Prostate gland (tissue), 2 donors: Measurements from ENCODE around the gene MTIF2. TPM values are rescaled to one million over a fixed set of nuclear protein-coding genes. Genes with fewer than 3 reads are reported as not detected.
A peak's percentile ranks its signal among the peaks of the same experiment; 100 is the strongest.
"Not testable (repeated sequence)": the region's sequence is repeated elsewhere in the genome, so short reads cannot be mapped to it uniquely, and the experiment has no call there.

Experiments used
- DNase-seq: peaks from one replicate; pipeline ENCODE4 v3.0.0-alpha.2; 2019; ENCODE audit warnings: low spot score
- H3K27ac ChIP-seq, 2 donors: fragments of 200-600 bp; sonication (generic); 2 replicates each; pipeline ENCODE4 v1.5.1; 2017 to 2019
- H3K27me3 ChIP-seq: fragments of 200-600 bp; sonication (generic); replicated peaks from 2 replicates; pipeline ENCODE4 v1.5.1; 2019; ENCODE audit not compliant: insufficient read depth
- H3K36me3 ChIP-seq, 2 donors: fragments of 200-600 bp; sonication (generic); 1 replicate in 1 of 2; 2 replicates in 1 of 2; pipeline versions ENCODE4 v1.5.1 to v1.8.1; 2017 to 2019
- H3K4me1 ChIP-seq: fragments of 200-600 bp; sonication (generic); replicated peaks from 2 replicates; pipeline ENCODE4 v1.5.1; 2019
- H3K4me3 ChIP-seq, 2 donors: fragments of 200-600 bp; sonication (generic); 2 replicates each; pipeline ENCODE4 v1.5.1; 2017 to 2019
- H3K9me3 ChIP-seq: fragments of 200-600 bp; sonication (generic); 2 replicates; pipeline ENCODE4 v1.5.1; 2017
- POLR2A ChIP-seq: fragments of 450-650 bp; IDR thresholded peaks from one replicate; pipeline ENCODE4 v1.6.1; 2016; ENCODE audit warnings: antibody characterized with exemption, mild to moderate bottlenecking
- POLR2AphosphoS5 ChIP-seq: sonication (generic); formaldehyde crosslinking; IDR thresholded peaks from one replicate; pipeline ENCODE4 v1.6.1; 2017; ENCODE audit warnings: antibody characterized with exemption
- WGBS: methylation state at CpG from one replicate; pipeline ENCODE4 v1.1.5; 2018; 5-methylcytosine and 5-hydroxymethylcytosine counted together
- intact Hi-C: fragments of 100-400 bp; cut with DNase I; formaldehyde crosslinking; loops from one replicate; pipeline ENCODE4 v1.14.2; 2022
- total RNA-seq, 2 donors: library from RNA; depleted of rRNA; stranded (reverse); fragments of >200 nt; gene quantifications; one replicate each; pipeline ENCODE4 v1.1.0, GENCODE V29; 2016
- TF ChIP-seq, protein P1 (sequence below), 4 experiments: fragments of 200-600 bp in 2 of 4; fragments of 450-650 bp in 2 of 4; sonication (generic) in 2 of 4; IDR thresholded peaks; 1 replicate in 3 of 4; 2 replicates in 1 of 4; pipeline ENCODE4 v1.5.1; 2016 to 2019; ENCODE audit warnings: antibody characterized with exemption in 4 of 4, mild to moderate bottlenecking in 2 of 4, moderate library complexity in 2 of 4

Gene MTIF2
- total RNA-seq, 2 donors from 2014 or later = 23.9 to 25.7 TPM

DNA sequence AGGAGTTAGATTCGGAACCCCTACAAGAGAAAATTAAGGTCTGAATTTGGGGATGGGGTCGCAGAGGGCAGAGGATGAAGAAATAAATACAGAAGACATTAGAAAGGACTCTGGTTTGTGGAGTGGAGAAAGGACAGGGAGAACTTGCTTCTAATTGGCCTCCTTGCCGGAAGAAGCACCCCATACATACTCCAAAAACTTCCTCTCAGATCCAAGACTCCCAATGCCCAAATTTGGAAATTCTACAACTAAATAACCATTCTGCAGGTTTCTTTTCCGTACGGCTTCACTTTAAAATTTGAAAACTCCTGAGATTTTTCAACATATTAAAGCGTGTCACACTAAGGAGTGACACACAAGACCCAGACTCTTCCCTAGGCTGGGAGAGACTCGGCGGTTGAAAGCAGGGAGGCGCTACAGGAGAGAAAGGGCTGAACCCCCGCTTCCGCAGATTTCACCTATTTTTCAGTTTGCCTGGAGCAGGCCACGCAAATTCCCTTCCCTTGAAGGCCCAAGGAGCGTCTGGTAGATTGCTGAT is 37.4 kb downstream of the MTIF2 start:
- intact Hi-C loops = loop anchor here (5.0 kb wide), 1 partner anchor 36 kb away; the partner anchor contains the start of gene MTIF2

DNA sequence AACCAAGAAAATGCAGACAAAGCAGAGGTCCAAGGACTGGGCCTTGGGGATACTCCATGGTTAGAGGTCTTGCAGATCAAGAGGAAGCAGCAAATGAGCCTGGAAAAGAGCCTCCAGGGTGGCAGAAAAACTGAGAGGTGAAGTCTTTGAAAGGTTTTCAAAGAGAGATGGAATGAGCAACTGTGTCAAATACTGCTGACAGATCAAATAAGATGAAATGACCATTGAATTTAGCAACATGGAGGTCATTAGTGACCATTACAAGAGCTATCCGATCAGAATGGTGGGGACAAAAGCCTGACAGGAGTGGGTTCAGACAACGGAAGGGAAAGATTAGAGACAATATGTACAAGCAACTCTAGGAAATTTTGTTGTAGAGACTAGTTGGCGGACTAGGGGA is 38.5 kb downstream of the MTIF2 start:
- H3K27ac ChIP-seq = no peak overlapping the region
- DNase-seq = no peak
- no peak overlapping the region for H3K4me3 ChIP-seq
- no peaks in the 10 kb centered on the region for H3K27me3 ChIP-seq
- H3K4me1 ChIP-seq = peaks cover 12% of the 10 kb centered on the region
- 97% methylated on average over 3 of the region's 3 CpGs for WGBS
- intact Hi-C loops = loop anchor here (5.0 kb wide), 1 partner anchor 37 kb away; the partner anchor contains the start of gene MTIF2
- H3K9me3 ChIP-seq = no peaks in the 10 kb centered on the region
- TF ChIP-seq POLR2A (no peak), POLR2AphosphoS5 (no peak)
- TF ChIP-seq, protein P1, sequence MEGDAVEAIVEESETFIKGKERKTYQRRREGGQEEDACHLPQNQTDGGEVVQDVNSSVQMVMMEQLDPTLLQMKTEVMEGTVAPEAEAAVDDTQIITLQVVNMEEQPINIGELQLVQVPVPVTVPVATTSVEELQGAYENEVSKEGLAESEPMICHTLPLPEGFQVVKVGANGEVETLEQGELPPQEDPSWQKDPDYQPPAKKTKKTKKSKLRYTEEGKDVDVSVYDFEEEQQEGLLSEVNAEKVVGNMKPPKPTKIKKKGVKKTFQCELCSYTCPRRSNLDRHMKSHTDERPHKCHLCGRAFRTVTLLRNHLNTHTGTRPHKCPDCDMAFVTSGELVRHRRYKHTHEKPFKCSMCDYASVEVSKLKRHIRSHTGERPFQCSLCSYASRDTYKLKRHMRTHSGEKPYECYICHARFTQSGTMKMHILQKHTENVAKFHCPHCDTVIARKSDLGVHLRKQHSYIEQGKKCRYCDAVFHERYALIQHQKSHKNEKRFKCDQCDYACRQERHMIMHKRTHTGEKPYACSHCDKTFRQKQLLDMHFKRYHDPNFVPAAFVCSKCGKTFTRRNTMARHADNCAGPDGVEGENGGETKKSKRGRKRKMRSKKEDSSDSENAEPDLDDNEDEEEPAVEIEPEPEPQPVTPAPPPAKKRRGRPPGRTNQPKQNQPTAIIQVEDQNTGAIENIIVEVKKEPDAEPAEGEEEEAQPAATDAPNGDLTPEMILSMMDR (IDR thresholded peaks at IDR 0.05) = no peak
- peaks cover 6 to 9% of the 10 kb centered on the region in 2 donors for H3K36me3 ChIP-seq

More for the DNA sequence above, 37.4 kb downstream of the MTIF2 start:
- peaks cover 12% of the 10 kb centered on the region for H3K4me1 ChIP-seq
- 7% methylated on average over 13 of the region's 13 CpGs for WGBS
- peak overlapping the region; percentile 73 to 75 for H3K4me3 ChIP-seq
- H3K36me3 ChIP-seq = peaks cover 6 to 9% of the 10 kb centered on the region in 2 donors
- H3K9me3 ChIP-seq = no peaks in the 10 kb centered on the region
- H3K27me3 ChIP-seq = no peaks in the 10 kb centered on the region
- no peak for TF ChIP-seq POLR2A
- TF ChIP-seq, protein P1 (IDR thresholded peaks at IDR 0.05) = no peak
- no peak for TF ChIP-seq POLR2AphosphoS5
- DNase-seq = no peak
- peak overlapping the region; percentile 92 to 94 for H3K27ac ChIP-seq

DNA sequence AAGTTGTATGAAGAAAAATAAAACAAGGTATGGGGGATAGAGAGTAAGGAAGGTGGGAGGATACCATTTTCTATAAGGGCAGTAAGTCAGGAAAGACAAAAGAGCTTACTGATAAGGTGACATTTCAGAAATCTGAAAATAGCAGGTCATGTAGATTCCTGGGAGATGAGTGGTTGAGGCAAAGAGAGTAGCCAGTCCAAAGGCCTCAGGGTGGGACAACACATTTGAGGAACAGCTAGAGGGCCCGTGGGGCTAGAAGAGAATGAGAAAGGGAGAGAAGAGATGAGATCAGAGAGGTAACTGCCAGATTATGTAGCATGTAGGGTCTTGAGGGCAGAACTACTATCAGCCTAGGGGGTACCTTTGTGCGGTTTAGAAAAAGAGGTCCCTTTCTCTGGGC is 39.8 kb downstream of the MTIF2 start:
- 98% methylated on average over 2 of the region's 2 CpGs for WGBS
- no peak overlapping the region for H3K27ac ChIP-seq
- intact Hi-C loops = no loop called here
- H3K9me3 ChIP-seq = no peaks in the 10 kb centered on the region
- no peak for DNase-seq
- no peak overlapping the region for H3K4me3 ChIP-seq
- TF ChIP-seq POLR2AphosphoS5 (no peak), POLR2A (no peak)
- TF ChIP-seq, protein P1 (IDR thresholded peaks at IDR 0.05) = no peak
- H3K4me1 ChIP-seq = peaks cover 7% of the 10 kb centered on the region
- no peaks in the 10 kb centered on the region for H3K27me3 ChIP-seq
- H3K36me3 ChIP-seq = peaks cover 0 to 3% of the 10 kb centered on the region in 2 donors

DNA sequence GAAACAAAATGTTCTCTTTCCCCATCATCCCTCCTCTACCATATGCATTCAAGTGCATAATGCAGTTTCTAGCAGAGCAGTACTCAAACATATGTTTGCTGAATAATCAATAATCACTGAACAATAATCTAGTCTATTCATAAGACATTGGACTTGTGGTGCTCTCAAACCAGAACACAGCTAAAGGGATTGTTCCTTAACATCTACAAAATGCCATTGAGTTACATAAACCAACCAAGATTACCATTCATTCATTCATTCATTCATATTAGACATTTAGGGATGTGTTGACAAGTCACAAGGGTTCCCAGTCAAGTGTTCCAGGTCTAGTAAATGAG is 40.8 kb downstream of the MTIF2 start:
- Histone ChIP-seq H3K27ac (no peak overlapping the region), H3K36me3 (no peaks in the 10 kb centered on the region), H3K9me3 (no peaks in the 10 kb centered on the region), H3K27me3 (no peaks in the 10 kb centered on the region), H3K4me1 (no peaks in the 10 kb centered on the region), H3K4me3 (no peak overlapping the region)
- TF ChIP-seq, protein P1 (IDR thresholded peaks at IDR 0.05) = no peak
- intact Hi-C loops = no loop called here
- DNase-seq = no peak

DNA sequence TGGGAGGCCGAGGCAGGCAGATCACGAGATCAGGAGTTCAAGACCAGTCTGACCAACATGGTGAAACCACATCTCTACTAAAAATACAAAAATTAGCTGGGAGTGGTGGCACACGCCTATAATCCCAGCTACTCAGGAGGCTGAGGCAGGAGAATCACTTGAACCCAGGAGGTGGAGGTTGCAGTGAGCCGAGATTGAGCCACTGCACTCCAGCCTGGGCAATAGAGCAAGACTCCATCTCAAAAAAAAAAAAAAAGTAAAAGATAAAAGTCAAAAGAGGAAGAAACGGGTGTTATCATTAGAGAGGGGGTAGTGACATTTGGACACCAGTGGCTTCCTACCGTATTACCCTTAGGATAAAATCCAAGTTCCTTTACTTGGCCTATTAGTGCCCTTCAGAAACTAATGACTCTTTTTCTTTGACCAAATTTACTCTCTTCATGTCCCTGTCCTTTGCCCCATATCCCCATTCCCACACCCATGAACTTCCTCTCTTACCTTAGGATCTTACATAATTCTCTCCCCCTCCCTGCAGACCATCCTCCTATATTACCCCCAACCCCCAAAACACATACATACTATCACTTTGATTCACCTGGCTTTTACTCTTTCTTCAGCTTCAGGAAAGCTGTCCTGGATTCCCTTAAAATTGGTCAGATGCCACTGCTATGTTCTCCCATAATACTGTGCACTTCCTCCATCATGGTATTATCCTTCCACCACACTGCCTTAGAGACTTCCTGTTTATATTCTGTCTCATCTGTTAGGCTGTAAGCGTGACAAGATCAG is 41.4 kb downstream of the MTIF2 start:
- H3K9me3 ChIP-seq, intact Hi-C loops, H3K27me3 ChIP-seq, H3K4me3 ChIP-seq, H3K27ac ChIP-seq, H3K36me3 ChIP-seq, H3K4me1 ChIP-seq, DNase-seq: not testable (repeated sequence)
- WGBS = 76% methylated on average over 7 of the region's 7 CpGs
